Astrocyte of the spinal cord (primary cell): Measurements from ENCODE around the gene CLBA1.

Source experiments
- DNase-seq: peaks from one replicate; pipeline ENCODE4 v3.0.0; 2011; ENCODE audit warnings: low read depth, low spot score
- H3K4me3 ChIP-seq: 2 replicates; pipeline ENCODE4 v1.5.1; 2011; ENCODE audit warnings: low read depth, mild to moderate bottlenecking, low read length, moderate library complexity
- CTCF ChIP-seq: IDR thresholded peaks from 2 replicates; pipeline ENCODE4 v1.5.1; 2012; ENCODE audit warnings: low read depth, mild to moderate bottlenecking, low read length, inconsistent platforms
- in situ Hi-C: cut with HindIII; loops from 2 replicates; pipeline ENCODE4 v1.10.0; 2017; ENCODE audit warnings: low sequenced_read_pairs

Gene CLBA1

GRCh38 chr14:104973385-104974145 lies 12.0 kb upstream of the CLBA1 start:
- DNase-seq = peak; percentile 98
- in situ Hi-C loops = no loop called here
- TF ChIP-seq CTCF = no peak
- H3K4me3 ChIP-seq = no peak overlapping the region

GRCh38 chr14:104974146-104974541 lies 11.4 kb upstream of the CLBA1 start:
- in situ Hi-C loops = no loop called here
- TF ChIP-seq CTCF = no peak
- H3K4me3 ChIP-seq = no peak overlapping the region
- no peak for DNase-seq

DNA sequence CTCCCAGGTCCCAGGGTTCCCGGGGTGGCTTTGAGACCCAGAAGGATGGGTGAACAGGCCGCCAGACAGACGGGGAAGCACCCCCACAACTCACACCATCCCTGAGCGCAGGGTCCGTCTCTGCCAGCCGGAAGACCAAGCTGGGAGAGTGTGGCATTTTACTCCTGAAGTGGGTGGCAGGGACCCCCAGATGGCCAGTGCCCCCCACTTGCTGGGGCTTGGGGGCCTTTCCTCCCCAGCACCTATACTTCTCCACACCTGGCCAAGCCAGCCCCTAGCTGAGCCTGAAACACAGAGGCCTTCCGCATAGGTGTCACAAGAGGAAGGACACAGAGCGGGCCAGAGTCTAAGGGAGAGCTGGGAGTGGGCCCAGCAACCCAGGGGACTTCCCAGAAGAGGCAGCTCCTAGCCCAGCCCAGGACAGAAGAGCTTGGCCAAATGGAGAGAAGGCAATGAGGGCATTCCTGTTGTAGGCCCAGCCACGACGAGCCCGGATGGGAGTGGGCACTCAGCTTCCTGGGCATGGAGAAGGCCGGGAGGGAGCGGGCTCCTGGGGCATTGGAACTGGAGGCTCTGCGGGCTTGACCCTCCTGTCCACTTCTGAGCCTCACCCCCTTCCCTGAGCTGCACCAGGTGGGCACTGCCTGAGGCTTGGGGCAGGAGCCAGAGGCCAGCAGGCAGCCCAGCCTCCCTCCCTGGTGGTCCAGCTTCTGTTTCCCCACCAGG lies 10.8 kb upstream of the CLBA1 start:
- in situ Hi-C loops = no loop called here
- TF ChIP-seq CTCF = no peak
- no peak for DNase-seq
- H3K4me3 ChIP-seq = no peak overlapping the region

DNA sequence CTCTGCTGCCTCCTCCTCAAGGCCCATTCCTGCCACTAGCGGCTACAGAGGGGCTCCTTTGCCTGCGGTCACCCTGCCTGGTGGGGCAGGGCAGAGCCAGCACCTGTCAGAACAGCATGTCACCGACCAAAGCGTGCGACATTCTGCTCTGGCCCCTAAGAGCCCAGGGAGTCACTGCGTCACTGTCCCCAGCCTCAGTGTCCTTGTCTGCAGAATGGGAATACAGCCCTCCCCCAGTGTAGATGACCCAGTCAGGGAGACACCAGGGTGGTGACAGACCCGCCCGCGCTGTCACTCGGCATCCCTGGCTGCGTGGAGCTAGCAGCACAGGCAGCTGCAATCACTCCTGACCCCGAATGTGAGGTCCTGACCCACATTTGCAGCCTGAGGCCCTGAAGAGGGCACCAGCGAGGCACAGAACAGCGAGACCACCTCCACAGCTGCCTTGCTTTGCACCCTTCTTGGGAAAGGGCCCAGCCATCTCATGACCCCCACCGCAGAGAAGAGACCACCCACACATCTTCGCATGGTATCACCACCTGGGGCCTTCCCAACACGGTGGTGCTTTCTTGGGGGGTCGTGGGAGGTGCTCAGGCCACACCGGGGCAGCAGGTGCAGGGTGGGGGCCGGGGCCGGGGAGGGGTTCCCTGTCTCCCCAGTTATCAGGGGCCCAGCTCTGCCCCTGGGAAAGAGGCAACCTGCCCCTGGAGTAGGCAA lies 9.9 kb upstream of the CLBA1 start:
- no peak overlapping the region for H3K4me3 ChIP-seq
- no peak for TF ChIP-seq CTCF
- in situ Hi-C loops = no loop called here
- no peak for DNase-seq

DNA sequence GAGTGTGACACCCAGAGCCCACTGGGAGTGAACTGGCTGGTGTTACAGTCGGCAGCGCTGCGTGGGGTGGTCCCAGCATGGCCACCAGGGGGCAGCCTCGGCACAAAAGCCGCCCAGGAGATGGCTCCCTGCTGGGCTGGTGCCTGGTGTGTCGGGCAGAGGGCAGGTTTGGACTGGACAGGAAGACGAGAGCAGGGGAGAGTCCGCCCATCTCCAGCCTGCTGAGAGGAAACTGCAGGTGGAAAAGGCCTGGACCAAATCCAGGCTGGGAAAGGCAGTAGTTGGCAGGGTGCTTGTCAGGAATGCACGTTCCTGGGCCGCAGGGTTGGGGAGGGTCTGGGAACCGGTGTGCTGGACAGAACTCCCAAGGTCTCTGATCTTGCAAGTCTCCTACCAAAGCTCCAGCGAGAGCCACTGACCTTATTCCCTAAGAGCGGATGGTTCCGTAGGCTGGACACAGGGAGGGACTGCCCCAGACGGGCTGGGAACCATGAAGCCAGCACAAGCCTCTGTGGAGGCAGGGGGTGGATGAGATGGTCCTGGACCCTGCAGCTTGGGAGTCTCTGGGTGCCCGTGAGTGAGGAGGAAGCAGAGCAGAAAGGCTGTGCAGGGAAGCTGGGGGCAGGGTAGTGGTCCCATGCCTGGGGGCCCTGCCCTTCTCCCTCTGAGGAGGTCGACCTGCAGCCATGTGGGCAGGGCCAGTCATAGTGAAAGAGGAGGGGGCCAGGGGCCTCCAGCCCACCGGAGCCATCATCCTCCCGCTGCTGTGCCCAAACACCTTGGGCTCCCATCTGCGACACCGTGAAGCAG lies 9.2 kb upstream of the CLBA1 start:
- in situ Hi-C loops = no loop called here
- no peak overlapping the region for H3K4me3 ChIP-seq
- TF ChIP-seq CTCF = peak; percentile 92
- peak; percentile 71 for DNase-seq
